SKM-1 (cell line): Measurements from ENCODE around the gene MAGEA6.
"Not testable (repeated sequence)": the region's sequence is repeated elsewhere in the genome, so short reads cannot be mapped to it uniquely, and the experiment has no call there.

ENCODE experiments used
- DNase-seq: peaks from one replicate; lab custom pipeline; 2025; ENCODE audit not compliant: unreplicated experiment; lab: John Stamatoyannopoulos, UW

The MAGEA6 gene

GRCh38 chrX:152734143-152734858 lies 35.2 kb downstream of the MAGEA6 start:
- DNase-seq: not testable (repeated sequence)

GRCh38 chrX:152733261-152733975 lies 36.1 kb downstream of the MAGEA6 start, which contains the start of the genes CSAG1 and MAGEA12:
TSS of gene CSAG1 (minus strand) at chrX:152733721. CDS start at chrX:152732460, 1,261 bp downstream.
TSS of gene MAGEA12 (plus strand) at chrX:152733757. CDS start at chrX:152736162, 2,405 bp downstream.
- DNase-seq: no peak

DNA sequence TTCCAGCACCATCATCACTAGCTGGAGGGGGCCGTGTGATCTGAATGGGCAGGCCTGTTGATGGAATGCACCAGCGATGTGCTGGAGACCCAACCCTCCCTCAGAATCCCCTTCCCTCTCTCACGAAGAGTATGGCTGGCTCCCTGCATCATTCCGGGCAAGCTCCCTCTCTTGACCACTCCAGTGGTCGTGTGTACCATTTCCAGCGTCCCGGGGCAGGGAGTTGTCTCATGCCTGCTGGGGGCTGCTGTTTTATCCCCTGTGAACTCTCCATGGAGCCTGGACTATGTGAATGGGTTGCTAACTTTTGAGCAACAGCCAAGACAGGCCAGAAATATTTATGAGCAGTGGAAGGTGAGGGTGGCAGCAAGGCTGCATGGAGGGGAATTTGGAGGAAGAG lies 44.1 kb downstream of the MAGEA6 start:
- no peak for DNase-seq
